Common myeloid progenitor, CD34-positive (primary cell): ENCODE results near the gene SCUBE1.
A peak's percentile ranks its signal among the peaks of the same experiment; 100 is the strongest.

ENCODE experiments used
- CTCF ChIA-PET: fragments of 350-600 bp; sonication (Branson Sonifier 250); formaldehyde crosslinking; loops from one replicate; lab custom pipeline; 2021; ENCODE audit warnings: antibody characterized with exemption; lab: Charles Lee
- POLR2A ChIA-PET: fragments of 350-600 bp; sonication (Branson Sonifier 250); formaldehyde crosslinking; loops from one replicate; lab custom pipeline; 2021; ENCODE audit warnings: antibody characterized with exemption; lab: Charles Lee
- DNase-seq, 3 donors: peaks; one replicate each; pipeline versions ENCODE4 v3.0.0 to v3.0.0-alpha.2; 2013
- H3K27ac ChIP-seq, 2 experiments: 1 replicate in 1 of 2; 2 replicates in 1 of 2; pipeline ENCODE4 v1.7.0; 2013; ENCODE audit warnings: inconsistent platforms in 2 of 2, low read length in 2 of 2, mild to moderate bottlenecking in 2 of 2, low read depth in 1 of 2, moderate library complexity in 1 of 2; ENCODE audit not compliant: severe bottlenecking in 2 of 2, insufficient read depth in 1 of 2, poor library complexity in 1 of 2
- H3K27me3 ChIP-seq, 5 experiments: replicated peaks in 2 of 5; 1 replicate in 3 of 5; 2 replicates in 2 of 5; pipeline versions ENCODE4 v1.6.1 to v1.7.0; 2013; ENCODE audit warnings: low read length in 4 of 5, mild to moderate bottlenecking in 2 of 5, moderate library complexity in 2 of 5, inconsistent platforms in 1 of 5; ENCODE audit not compliant: insufficient read depth in 5 of 5, control insufficient read depth in 4 of 5
- H3K36me3 ChIP-seq, 4 experiments: 1 replicate in 2 of 4; 2 replicates in 2 of 4; pipeline versions ENCODE4 v1.6.1 to v1.7.0; 2013; ENCODE audit warnings: low read length in 3 of 4, control low read depth in 1 of 4, mild to moderate bottlenecking in 1 of 4; ENCODE audit not compliant: control insufficient read depth in 4 of 4, insufficient read depth in 4 of 4
- H3K4me1 ChIP-seq, 4 experiments: 1 replicate in 3 of 4; 2 replicates in 1 of 4; pipeline versions ENCODE4 v1.6.1 to v1.7.1; 2013; ENCODE audit warnings: low read length in 3 of 4, mild to moderate bottlenecking in 3 of 4, control low read depth in 1 of 4, inconsistent platforms in 1 of 4, moderate library complexity in 1 of 4; ENCODE audit not compliant: control insufficient read depth in 4 of 4, insufficient read depth in 4 of 4; ENCODE audit errors: control extremely low read depth in 1 of 4
- H3K4me3 ChIP-seq, 7 experiments: 1 replicate in 4 of 7; 2 replicates in 3 of 7; pipeline versions ENCODE4 v1.5.1 to v1.7.0; 2013; ENCODE audit warnings: mild to moderate bottlenecking in 7 of 7, low read length in 6 of 7, moderate library complexity in 6 of 7, inconsistent platforms in 2 of 7, low read depth in 2 of 7, control low read depth in 1 of 7; ENCODE audit not compliant: insufficient read depth in 4 of 7, control insufficient read depth in 1 of 7; ENCODE audit errors: extremely low read depth in 1 of 7
- H3K9me3 ChIP-seq, 5 experiments: 1 replicate in 4 of 5; 2 replicates in 1 of 5; pipeline versions ENCODE4 v1.6.1 to v1.7.1; 2013; ENCODE audit warnings: low read length in 4 of 5, mild to moderate bottlenecking in 2 of 5, inconsistent platforms in 1 of 5, low read depth in 1 of 5, moderate library complexity in 1 of 5; ENCODE audit not compliant: control insufficient read depth in 4 of 5, insufficient read depth in 2 of 5; ENCODE audit errors: control extremely low read depth in 1 of 5
- WGBS: methylation state at CpG from one replicate; pipeline ENCODE4 v1.1.5; 2013; ENCODE audit not compliant: insufficient coverage; 5-methylcytosine and 5-hydroxymethylcytosine counted together

SCUBE1 gene

GRCh38 chr22:43325176-43325575 is 18.0 kb downstream of the SCUBE1 start:
- Histone ChIP-seq H3K27me3 (peaks cover 0 to 2% (median 0%) of the 10 kb centered on the region in 5 experiments), H3K36me3 (no peaks in the 10 kb centered on the region), H3K4me3 (no peak overlapping the region), H3K4me1 (peaks cover 0 to 3% (median 0%) of the 10 kb centered on the region in 4 experiments), H3K27ac (no peak overlapping the region), H3K9me3 (no peaks in the 10 kb centered on the region)
- 96% methylated on average over 8 of the region's 13 CpGs for WGBS
- ChIA-PET POLR2A (no interaction called here), CTCF (no interaction called here)
- DNase-seq: no peak

GRCh38 chr22:43320943-43321900 is 21.9 kb downstream of the SCUBE1 start:
- ChIA-PET CTCF (interaction anchor here (3.6 kb wide), 1 partner anchor 25 kb away, joined by 16 read pairs; no protein-coding TSS in a partner anchor), POLR2A (no interaction called here)

GRCh38 chr22:43319661-43320486 is 23.3 kb downstream of the SCUBE1 start:
- H3K27ac ChIP-seq: no peak overlapping the region
- H3K27me3 ChIP-seq: peaks cover 0 to 2% (median 0%) of the 10 kb centered on the region in 5 experiments
- H3K9me3 ChIP-seq: no peaks in the 10 kb centered on the region
- peaks cover 0 to 9% (median 0%) of the 10 kb centered on the region in 4 experiments for H3K4me1 ChIP-seq
- ChIA-PET POLR2A (interaction anchor here (0.9 kb wide), 1 partner anchor 56 kb away, joined by 3 read pairs; no protein-coding TSS in a partner anchor), CTCF (interaction anchor here (3.6 kb wide), 1 partner anchor 26 kb away, joined by 16 read pairs; no protein-coding TSS in a partner anchor)
- H3K36me3 ChIP-seq: no peaks in the 10 kb centered on the region
- WGBS: 68% methylated on average over 5 of the region's 10 CpGs
- peak in 2 of 3 donors; percentile 44 to 48 for DNase-seq
- peak overlapping the region in 1 of 7 experiments; percentile 7 for H3K4me3 ChIP-seq

More at GRCh38 chr22:43320943-43321900, 21.9 kb downstream of the SCUBE1 start:
- H3K36me3 ChIP-seq: no peaks in the 10 kb centered on the region
- no peaks in the 10 kb centered on the region for H3K9me3 ChIP-seq
- H3K4me1 ChIP-seq: peaks cover 0 to 9% (median 0%) of the 10 kb centered on the region in 4 experiments
- no peak for DNase-seq
- peaks cover 0 to 2% (median 0%) of the 10 kb centered on the region in 5 experiments for H3K27me3 ChIP-seq
- 55% methylated on average over 19 of the region's 21 CpGs for WGBS
- H3K27ac ChIP-seq: no peak overlapping the region
- no peak overlapping the region for H3K4me3 ChIP-seq

DNA sequence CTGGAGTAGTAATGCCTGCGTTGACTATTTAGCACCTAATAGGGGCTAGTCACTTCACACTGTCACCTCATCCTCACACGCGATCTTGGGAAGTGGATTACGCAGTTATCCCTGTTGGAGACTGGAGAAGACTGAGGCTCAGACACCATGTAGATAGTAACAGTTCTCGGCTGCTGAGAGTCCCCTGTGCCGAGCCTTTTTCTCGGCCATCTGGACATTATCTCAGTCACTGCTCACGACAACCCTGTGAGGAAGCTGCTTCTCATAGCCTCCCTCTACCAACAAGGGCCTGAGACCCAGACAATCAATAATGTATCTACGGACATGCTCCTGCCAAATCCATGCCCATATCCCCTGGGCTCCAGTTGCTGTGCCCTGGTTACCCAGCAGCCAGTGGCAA is 25.9 kb downstream of the SCUBE1 start:
- POLR2A ChIA-PET: no interaction called here
- WGBS: 99% methylated on average over 7 of the region's 9 CpGs

GRCh38 chr22:43315687-43316217 is 27.4 kb downstream of the SCUBE1 start:
- Histone ChIP-seq H3K27ac (no peak overlapping the region), H3K9me3 (no peaks in the 10 kb centered on the region), H3K4me3 (no peak overlapping the region), H3K36me3 (no peaks in the 10 kb centered on the region), H3K27me3 (no peaks in the 10 kb centered on the region), H3K4me1 (peaks cover 0 to 9% (median 0%) of the 10 kb centered on the region in 4 experiments)
- WGBS: 95% methylated on average over 4 of the region's 9 CpGs
- CTCF ChIA-PET: interaction anchor here (1.4 to 2.3 kb wide), 3 partner anchors 13 to 86 kb away, joined by 3 to 8 read pairs (median 5); no protein-coding TSS in a partner anchor
- POLR2A ChIA-PET: no interaction called here
- DNase-seq: no peak

More for the DNA sequence above, 25.9 kb downstream of the SCUBE1 start:
- H3K4me3 ChIP-seq: no peak overlapping the region
- no peak for DNase-seq
- H3K4me1 ChIP-seq: peaks cover 0 to 9% (median 0%) of the 10 kb centered on the region in 4 experiments
- H3K27me3 ChIP-seq: no peaks in the 10 kb centered on the region
- CTCF ChIA-PET: interaction anchor here (0.6 to 1.4 kb wide), 2 partner anchors 87 to 1401 kb away, joined by 3 read pairs; no protein-coding TSS in a partner anchor
- no peak overlapping the region for H3K27ac ChIP-seq
- H3K9me3 ChIP-seq: no peaks in the 10 kb centered on the region
- no peaks in the 10 kb centered on the region for H3K36me3 ChIP-seq

DNA sequence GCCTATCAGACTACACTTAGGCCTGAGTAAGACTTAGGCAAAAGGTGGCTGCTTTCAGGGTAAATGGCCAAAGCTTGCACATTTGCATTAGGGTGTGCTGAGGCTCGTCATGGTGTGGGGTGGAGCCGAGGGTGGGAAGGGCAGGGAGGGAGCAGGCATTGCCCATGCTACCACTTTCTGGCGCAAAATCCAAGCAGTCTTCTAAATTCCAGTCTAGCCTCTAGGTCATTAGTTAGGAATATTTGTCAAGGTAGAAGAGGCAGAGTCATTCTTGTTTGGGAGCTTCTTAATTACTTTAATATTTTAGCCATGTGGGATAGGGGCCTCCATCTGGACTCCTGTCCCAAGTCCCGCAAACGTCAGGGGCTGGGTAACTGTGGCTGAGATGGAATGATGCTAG is 28.6 kb downstream of the SCUBE1 start:
- CTCF ChIA-PET: interaction anchor here (1.5 to 2.3 kb wide), 2 partner anchors 12 to 32 kb away, joined by 5 to 8 read pairs; no protein-coding TSS in a partner anchor
- POLR2A ChIA-PET: no interaction called here

More for the DNA sequence above, 28.6 kb downstream of the SCUBE1 start:
- no peaks in the 10 kb centered on the region for H3K9me3 ChIP-seq
- DNase-seq: no peak
- 71% methylated on average over 1 of the region's 5 CpGs for WGBS
- H3K4me1 ChIP-seq: peaks cover 0 to 2% (median 0%) of the 10 kb centered on the region in 4 experiments
- H3K27me3 ChIP-seq: no peaks in the 10 kb centered on the region
- H3K4me3 ChIP-seq: no peak overlapping the region
- no peaks in the 10 kb centered on the region for H3K36me3 ChIP-seq
- no peak overlapping the region for H3K27ac ChIP-seq
